SKM-1 (cell line): ENCODE results near the gene DNER.
"Not testable (repeated sequence)": the region's sequence is repeated elsewhere in the genome, so short reads cannot be mapped to it uniquely, and the experiment has no call there.

Experiments
- DNase-seq: peaks from one replicate; lab custom pipeline; 2025; ENCODE audit not compliant: unreplicated experiment; lab: John Stamatoyannopoulos, UW

DNER gene, protein sequence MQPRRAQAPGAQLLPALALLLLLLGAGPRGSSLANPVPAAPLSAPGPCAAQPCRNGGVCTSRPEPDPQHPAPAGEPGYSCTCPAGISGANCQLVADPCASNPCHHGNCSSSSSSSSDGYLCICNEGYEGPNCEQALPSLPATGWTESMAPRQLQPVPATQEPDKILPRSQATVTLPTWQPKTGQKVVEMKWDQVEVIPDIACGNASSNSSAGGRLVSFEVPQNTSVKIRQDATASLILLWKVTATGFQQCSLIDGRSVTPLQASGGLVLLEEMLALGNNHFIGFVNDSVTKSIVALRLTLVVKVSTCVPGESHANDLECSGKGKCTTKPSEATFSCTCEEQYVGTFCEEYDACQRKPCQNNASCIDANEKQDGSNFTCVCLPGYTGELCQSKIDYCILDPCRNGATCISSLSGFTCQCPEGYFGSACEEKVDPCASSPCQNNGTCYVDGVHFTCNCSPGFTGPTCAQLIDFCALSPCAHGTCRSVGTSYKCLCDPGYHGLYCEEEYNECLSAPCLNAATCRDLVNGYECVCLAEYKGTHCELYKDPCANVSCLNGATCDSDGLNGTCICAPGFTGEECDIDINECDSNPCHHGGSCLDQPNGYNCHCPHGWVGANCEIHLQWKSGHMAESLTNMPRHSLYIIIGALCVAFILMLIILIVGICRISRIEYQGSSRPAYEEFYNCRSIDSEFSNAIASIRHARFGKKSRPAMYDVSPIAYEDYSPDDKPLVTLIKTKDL

DNA sequence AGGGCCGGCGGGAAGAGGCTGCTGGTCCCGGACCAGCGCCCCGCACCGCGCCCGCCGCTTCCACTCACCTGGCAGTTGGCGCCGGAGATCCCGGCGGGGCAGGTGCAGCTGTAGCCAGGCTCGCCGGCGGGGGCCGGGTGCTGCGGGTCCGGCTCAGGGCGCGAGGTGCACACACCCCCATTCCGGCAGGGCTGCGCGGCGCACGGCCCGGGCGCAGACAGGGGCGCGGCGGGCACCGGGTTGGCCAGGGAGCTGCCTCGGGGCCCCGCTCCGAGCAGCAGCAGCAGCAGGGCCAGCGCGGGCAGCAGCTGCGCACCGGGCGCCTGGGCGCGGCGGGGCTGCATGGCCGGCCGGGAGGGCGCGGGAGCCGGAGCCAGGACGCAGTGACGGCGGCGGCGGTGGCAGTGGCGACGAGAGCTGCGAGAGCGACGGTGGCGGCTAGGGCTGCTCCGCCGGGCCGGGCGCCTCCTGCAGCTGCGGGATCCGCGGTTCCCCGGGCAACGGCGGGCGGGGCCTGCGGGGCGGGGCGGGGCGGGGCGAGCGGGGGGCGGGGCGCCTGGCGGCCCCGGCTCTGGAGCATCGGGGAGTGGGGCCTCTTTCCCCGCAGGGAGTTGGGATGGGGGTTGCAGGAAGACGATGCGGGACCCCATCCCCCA lies at the start of gene DNER:
TSS of gene DNER (minus strand) at position 476 of the 656 bp plus-strand sequence. CDS start at position 344, 132 bp downstream.
- DNase-seq = no peak

GRCh38 chr2:229761663-229762062 lies 47.3 kb upstream of the DNER start:
- no peak for DNase-seq

GRCh38 chr2:229757462-229757861 lies 43.1 kb upstream of the DNER start:
- not testable (repeated sequence) for DNase-seq

- DNase-seq = no peak
Measured at GRCh38 chr2:229752970-229753729, 38.8 kb upstream of the DNER start.

DNA sequence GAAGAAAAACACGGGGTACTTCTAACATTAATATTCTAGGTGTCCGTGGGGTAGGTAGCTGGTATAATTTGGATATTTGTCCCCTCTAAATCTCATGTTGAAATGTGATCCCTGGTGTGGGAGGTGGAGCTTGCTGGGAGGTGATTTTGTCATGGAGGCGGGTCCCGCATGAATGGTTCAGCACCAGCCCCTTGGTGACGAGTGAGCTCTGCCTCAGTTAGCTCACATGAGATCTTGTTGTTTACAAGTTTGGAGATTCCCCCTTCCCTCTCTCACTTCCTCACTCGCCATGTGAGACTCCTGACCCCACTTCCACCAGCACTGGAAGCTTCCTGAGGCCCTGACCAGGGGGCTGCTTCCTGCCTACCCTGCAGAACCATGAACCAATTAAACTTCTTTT lies 35.4 kb upstream of the DNER start:
- no peak for DNase-seq

DNA sequence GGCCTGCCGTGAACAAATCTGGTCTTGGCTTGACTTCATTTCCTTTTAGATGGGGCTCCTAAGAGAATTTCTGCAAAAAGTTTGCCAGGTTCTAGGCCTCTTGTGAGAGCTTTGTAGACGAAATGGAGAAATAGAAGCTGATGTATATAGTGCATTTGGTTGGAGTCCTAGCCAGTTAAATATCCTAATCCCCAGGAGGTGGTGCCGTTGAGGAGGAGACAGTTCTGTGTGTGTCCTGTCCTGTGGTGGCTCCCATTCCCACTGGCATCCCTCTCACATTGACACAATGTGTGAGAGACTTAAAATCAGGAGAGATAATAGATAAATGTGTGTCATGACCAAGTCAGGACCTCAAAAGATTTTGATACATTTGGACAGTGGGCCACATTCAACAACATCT lies 34.6 kb upstream of the DNER start:
- no peak for DNase-seq

DNA sequence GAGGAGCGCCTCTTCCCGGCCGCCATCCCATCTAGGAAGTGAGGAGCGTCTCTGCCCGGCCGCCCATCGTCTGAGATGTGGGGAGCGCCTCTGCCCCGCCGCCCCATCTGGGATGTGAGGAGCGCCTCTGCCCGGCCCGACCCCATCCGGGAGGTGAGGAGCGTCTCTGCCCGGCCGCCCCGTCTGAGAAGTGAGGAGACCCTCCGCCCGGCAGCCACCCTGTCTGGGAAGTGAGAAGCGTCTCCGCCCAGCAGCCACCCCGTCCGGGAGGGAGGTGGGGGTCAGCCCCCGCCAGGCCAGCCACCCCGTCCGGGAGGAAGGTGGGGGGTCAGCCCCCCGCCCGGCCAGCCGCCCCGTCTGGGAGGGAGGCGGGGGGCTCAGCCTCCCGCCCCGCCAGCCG lies 28.3 kb upstream of the DNER start:
- not testable (repeated sequence) for DNase-seq

- DNase-seq = no peak
Measured at GRCh38 chr2:229740279-229740678, 25.9 kb upstream of the DNER start.

DNA sequence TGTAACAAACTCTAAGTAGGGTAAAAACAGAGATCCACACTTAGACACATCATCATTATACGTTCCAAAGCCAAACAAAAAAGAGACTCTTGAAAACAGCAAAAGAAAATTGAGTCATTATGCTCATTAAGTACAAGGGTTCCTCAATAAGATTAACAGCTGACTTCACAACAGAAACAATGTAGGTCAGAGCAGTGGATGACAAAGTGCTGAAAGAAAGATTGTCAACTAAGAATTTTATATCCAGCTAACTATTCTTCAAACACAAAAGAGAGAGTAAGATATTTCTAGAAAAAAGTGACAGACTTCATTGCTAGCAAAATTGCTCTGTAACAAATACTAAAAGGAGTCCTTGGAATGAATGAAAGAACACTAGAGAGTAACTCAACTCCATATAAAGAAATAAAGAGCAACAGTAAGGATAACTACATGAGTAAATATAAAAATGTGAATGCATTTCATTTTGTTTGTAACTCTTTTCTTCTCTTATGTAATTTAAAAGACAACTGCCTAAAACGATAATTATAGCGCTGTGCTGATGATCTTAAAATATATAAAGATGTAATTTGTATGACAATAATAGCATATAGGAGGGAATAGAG lies 23.8 kb upstream of the DNER start:
- DNase-seq = no peak

GRCh38 chr2:229734410-229734809 lies 20.1 kb upstream of the DNER start:
- no peak for DNase-seq

- no peak for DNase-seq
Measured at GRCh38 chr2:229733611-229734245, 19.4 kb upstream of the DNER start.

DNA sequence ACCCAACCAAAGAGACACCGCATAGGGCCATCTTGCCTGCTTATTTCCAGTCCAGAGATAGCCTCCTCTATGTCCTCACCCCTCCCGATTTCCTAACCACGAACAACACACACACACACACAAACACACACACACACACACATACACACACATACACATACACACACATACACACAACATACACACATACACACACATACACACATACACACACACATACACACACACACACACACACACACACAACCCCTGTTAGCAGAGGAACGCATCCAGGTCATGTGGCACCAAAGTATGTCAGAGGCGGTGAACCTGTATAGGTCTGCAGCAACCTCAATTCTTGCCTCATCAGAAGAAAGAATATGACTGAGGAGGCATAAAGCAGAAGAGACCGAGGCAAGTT lies 18.5 kb upstream of the DNER start:
- DNase-seq = no peak

- DNase-seq = no peak
Measured at GRCh38 chr2:229731916-229732315, 17.6 kb upstream of the DNER start.

- DNase-seq = no peak
Measured at GRCh38 chr2:229731363-229731762, 17.0 kb upstream of the DNER start.

- DNase-seq = no peak
Measured at GRCh38 chr2:229728370-229728769, 14.0 kb upstream of the DNER start.

- DNase-seq = no peak
Measured at GRCh38 chr2:229726643-229727042, 12.3 kb upstream of the DNER start.

GRCh38 chr2:229725716-229726574 lies 11.6 kb upstream of the DNER start:
- no peak for DNase-seq

DNA sequence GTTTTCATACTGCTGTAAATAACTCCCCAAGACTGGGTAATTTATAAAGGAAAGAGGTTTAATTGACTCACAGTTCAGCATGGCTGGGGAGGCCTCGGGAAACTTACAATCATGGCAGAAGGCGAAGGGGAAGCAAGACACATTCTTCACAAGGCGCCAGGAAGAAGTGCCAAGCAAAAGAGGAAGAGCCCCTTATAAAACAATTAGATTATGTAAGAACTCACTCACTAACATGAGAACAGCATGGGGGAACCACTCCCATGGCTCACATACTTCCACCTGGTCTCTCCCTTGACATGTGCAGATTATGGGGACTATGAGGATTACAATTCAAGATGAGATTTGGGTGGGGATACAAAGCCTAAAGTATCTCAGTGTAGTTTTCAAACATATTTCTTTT lies 8.8 kb upstream of the DNER start:
- DNase-seq = not testable (repeated sequence)

- DNase-seq = no peak
Measured at GRCh38 chr2:229719926-229720647, 5.7 kb upstream of the DNER start.
